ENCODE measurements around the gene FAM156A. TPM values are rescaled to one million over a fixed set of nuclear protein-coding genes. Genes with fewer than 3 reads are reported as not detected.
"Not testable (repeated sequence)": the region's sequence is repeated elsewhere in the genome, so short reads cannot be mapped to it uniquely, and the experiment has no call there.

FAM156A gene
- total RNA-seq, 1 donor from 2014 or later: 18.2 TPM

DNA sequence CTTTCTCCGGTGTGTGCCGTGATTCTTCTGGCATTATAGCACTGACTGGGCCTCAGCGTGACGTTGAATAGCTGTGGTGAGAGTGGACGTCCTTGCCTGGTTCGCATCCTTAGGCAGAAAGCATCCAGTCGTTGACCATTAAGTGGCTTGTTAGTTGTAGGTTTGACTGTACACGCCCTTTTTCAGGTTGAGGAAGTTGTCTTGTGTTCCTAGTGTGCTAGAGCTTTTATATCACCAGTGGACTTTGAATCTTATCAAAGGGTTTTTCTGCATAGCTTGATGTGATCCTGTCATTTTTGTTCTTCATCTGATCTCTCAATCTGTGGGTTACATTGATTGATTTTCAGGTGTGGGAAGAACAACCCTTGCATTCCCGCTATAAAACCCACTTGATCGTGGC lies 52.8 kb downstream of the FAM156A start:
- intact Hi-C loops (cut with micrococcal nuclease): not testable (repeated sequence)

Other genes with a start within 250 kb of the FAM156A start
- gene SSX2B, start 207.3 kb downstream of the FAM156A start, total RNA-seq: not detected in 2 replicates
- gene SPANXN5, start 161.1 kb downstream of the FAM156A start, total RNA-seq: not detected in 2 replicates
- not detected in 2 replicates for gene XAGE5, start 147.2 kb downstream of the FAM156A start, total RNA-seq
- gene XAGE3, start 90.4 kb downstream of the FAM156A start, total RNA-seq: not detected in 2 replicates
- 14.4 and 17.2 TPM in 2 replicates for gene FAM156B, start 61.2 kb downstream of the FAM156A start, total RNA-seq
- gene GPR173, start 90.3 kb upstream of the FAM156A start, total RNA-seq: not detected in 2 replicates
- 17.0 and 18.9 TPM in 2 replicates for gene TSPYL2, start 123.8 kb upstream of the FAM156A start, total RNA-seq
- 8.2 and 8.9 TPM in 2 replicates for gene KANTR, start 135.6 kb upstream of the FAM156A start, total RNA-seq

All from T-helper 2 cell treated with Interferon-gamma antibody and Interleukin-4, amounts not matched to agents 100 ng/mL and 5 ng/mL, for 36 hours (primary cell).